Measurements from ENCODE around the gene PSMG3.
A peak's percentile ranks its signal among the peaks of the same experiment; 100 is the strongest.
"Not testable (repeated sequence)": the region's sequence is repeated elsewhere in the genome, so short reads cannot be mapped to it uniquely, and the experiment has no call there.

The PSMG3 gene

DNA sequence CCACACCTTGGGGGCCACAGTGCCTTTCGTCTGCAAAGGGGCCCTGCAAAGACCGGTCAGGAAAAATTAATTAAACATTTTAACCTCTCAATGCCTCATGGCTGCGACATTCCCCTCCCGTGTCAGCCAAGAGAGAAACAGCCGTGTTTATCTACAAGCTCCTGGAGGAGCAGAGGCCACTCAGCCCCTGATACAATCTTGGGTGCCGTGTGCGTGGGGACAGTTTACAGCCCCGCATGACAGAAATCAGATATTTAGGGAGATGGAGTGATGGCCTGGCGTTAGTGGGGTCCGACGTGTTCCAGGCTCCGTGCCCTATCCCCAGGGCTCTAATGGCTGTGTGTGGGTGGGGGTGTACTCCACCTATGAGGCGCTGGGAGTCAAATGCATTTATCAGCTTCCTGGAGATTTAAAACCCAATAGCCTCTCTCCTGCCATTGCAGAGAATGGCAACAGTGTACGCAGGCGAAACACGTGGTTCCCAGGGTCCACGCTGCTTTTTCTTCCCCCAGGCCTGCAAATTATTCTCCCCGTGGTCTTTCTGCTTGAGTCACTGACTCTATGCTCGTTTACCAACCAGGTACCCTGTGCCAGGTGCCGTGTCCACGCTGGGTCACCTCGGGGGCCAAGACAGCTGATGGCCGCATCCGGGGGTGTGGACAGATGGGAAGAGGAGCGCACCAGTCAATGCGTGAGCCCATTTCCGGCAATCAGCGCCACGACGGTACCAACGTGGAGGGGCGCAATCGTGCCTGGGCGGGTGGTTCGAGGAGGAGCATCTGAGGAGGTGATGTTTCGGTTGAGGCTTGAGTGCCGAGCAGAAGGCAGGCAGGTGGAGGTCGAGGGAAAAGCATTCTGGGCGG lies 26.6 kb upstream of the PSMG3 start:
- DNase-seq = no peak

DNA sequence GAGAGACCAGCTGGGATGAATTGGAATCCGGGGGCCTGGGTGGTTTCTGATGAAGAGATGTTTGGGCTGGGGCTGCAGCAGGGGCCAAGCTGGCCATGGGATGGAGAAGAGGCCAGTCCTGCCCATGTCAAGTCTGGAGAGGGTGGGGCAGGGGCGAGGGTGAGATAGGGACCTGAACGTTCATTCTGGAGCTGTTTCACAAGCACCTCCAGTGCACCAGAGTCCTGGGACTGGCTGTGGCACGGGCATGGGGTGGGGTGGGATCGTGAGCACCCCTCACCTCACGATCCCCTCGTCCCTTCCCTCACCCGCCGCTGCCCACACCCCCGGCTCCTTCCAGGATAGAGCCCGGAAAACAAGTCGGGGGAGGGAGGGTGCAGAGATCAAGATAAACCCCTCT lies 25.8 kb upstream of the PSMG3 start:
- DNase-seq = no peak

DNA sequence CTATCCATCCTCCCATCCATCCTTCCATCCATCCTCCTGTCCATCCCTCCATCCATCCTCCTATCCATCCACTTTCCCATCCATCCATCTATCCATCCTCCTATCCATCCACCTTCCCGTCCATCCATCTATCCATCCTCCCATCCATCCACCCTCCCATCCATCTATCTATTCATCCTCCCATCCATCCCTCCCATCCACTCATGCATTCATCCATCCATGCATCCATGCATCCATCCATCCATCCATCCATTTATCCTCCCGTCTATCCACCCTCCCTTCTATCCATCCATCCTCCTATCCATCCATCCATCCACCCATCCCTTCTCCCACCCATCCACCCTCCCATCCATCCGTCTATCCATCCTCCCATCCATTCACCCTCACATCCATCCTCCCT lies 25.2 kb upstream of the PSMG3 start:
- no peak for DNase-seq

DNA sequence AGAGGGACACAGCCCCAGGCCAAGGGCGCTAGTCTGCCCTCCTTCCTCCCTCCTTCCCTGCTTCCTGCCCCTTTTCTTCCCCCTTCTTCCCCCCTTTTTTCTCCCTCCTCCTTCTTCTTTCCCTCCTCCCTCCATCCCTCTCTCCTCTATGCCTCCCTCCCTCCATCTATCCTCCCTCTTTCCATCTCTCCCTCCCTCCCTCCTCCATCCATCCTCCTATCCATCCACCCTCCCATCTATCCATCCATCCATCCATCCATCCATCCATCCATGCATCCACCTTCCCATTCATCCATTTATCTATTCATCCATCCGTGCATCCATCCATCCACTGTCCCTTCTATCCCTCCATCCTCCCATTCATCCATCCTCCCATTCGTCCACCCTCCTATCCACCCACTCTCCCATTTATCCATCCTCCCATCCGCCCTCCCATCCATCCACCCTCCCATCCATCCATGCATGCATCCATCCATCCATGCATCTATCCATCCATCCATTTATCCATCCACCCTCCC lies 24.1 kb upstream of the PSMG3 start:
- no peak for DNase-seq

DNA sequence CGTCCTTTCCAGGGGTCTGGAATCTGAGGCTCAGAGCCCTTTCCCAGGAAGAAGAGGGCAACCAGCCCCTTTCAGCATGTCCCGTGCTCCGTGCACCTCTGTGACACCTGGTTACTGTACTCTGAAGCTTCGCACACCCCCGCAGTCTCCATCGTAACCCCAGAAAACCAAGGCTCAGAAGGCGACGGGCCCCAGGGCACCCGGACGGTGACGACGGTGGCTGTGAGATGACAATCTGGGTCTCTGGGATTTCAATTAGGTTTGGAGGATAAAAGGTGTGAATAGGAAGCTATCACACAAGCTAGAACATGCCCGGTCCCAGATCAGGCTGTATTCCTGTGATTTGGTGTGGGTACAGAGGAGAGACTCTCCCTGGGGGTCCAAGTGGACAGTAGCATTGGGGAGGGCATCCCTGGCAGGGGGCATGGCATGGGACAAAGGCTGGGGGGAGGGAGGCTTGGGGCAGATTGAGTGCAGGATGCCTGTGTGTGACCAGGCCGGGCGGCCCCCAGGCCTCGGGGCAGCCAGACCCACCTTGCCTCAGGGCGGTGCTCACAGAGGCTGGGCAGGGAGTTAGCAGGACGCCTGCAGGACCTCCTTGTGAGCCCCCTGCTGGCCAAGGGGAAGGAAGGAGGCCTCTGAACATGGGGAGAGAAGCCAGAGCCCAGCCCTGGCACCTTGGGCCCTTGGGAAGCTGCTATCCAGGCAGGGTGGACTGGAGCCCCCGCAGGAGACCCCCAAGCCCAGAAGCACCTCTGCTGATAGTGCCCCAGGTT lies 23.4 kb upstream of the PSMG3 start:
- DNase-seq = no peak

DNA sequence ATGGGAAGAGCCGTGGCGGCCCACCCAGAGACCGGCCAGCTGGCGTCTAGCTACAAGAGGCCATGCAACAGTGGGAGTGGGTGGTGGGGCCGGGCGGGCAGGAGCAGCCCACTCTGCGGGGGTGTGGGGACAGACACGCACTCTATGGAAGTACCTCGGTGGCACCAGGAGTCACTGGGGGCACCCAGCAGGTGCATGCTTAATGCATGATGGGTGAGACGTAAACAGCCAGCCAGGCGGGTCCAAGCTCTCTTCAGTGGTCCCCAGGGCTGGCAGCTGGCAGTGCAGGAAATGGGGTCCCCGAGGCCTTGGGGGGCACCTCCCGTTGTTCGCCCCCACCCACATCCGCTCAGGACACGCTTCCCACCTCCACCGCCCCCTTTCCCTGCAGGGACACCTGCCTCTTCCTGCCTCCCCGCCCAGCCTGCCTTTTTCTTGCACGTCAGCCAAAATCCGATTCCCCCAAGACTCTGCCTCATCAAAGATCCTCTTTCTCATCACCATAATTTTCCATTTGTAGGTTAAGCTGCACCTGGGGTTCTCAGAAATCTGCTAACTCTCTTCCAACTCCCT lies 22.6 kb upstream of the PSMG3 start:
- no peak for DNase-seq

DNA sequence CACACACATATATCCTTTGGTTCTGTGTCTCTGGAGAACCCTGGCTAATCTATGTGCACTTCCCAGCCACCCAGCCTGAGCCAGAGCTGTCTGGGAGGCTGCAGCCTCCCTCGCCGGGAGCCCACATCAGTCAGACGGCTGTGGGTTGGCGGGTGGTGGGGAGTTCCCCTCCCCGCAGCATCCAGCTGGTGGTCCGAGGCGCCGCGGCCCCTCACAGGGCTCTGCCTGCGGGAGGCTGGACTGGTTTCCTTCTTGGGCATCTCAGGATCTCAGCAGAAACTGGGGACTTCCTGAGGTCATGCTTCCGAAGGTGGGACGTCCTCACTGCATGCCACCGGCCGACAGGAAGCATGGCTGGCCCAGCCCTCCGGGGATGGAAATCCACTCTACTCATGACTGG lies 22.0 kb upstream of the PSMG3 start:
- DNase-seq = no peak

DNA sequence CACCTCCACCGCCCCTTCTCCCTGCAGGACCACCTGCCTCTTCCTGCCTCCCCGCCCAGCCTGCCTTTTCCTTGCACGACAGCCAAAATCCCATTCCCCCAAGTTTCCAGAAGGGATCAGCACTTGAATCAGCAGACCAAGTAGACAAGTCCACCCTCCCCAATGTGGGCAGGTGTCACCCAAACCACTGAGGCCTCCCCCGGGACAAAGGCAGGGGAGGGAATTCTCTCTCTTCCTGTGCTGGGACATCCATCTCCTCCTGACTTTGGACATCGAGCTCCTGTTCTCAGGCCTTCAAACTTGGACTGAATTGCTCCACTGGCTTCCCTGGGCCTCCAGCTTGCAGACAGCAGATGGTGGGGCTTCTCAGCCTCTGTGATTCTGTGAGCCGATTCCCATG lies 21.6 kb upstream of the PSMG3 start:
- DNase-seq = no peak

DNA sequence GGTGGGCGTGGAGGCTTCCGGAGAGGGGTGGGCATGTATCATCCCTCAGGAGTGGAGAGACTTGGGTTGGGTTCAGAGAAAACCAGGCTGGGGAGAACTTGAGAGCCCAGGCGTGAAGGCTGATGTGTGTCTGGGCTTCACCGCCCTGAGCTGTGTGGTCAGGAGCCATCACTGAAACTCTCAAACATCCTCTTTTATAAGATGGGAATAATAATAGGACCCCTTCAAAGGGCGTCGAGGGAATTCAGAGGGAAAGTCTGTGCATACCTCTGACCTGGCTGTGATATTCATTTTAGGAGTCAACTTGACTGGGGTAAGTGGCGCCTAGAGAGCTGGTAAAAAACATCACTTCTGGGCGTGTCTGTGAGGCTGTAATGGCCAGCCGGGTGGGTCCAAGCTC lies 21.1 kb upstream of the PSMG3 start:
- no peak for DNase-seq

DNA sequence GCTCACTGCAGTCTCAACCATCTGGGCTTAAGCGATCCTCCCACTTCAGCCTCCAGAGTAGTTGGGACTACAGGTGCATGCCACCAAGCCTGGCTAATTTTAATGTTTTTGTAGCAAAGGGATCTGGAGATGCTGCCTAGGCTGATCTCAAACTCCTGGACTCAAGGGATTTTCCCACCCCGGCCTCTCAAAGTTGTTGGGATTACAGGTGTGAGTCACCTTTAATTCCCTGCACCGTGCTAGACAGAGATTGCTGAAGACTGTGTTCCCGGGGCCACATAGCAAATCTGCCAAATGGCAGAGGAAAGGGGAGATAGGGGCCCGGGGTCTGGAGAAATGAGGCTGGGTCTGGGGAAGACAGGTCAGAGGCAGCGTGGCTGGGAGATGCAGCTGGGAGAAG lies 20.6 kb upstream of the PSMG3 start:
- DNase-seq = no peak

DNA sequence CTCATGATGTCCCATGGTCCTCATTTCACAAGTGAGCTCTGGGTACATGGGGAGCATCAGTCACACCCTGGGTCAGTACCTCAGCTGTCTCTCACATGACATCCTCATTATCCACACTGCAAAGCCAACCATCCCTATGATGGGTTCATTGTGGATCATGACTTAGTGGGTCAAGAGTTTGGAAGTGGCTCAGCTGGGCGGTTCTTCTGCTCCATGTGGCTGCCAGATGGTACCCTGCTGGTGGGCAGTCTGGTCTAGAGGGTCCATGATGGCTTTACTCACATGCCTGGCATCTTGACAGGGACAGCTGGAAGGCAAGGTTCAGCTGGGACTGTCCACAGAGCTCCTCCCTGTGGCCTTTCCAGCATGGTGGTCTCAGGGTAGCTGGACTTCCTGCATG lies 19.1 kb upstream of the PSMG3 start:
- DNase-seq = no peak

DNA sequence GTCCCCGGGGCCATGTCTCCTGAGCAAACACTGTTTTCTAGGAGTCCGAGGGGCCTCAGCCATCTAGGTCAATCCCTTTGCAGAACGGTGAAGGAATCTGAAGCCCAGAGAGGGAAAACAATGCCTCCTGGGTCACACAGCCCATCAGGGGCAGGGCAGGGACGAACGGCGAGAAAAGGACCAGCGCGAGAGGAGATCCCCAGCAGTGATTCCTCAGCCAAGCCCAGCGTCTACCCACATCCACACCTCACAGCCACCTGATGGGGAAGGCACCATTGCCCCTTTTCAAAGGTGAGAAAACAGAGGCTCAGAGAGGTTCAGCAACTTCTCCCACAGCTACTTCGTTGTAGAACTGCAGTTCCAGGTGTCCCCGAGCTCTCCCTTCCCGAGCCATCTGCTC lies 17.9 kb upstream of the PSMG3 start:
- no peak for DNase-seq

DNA sequence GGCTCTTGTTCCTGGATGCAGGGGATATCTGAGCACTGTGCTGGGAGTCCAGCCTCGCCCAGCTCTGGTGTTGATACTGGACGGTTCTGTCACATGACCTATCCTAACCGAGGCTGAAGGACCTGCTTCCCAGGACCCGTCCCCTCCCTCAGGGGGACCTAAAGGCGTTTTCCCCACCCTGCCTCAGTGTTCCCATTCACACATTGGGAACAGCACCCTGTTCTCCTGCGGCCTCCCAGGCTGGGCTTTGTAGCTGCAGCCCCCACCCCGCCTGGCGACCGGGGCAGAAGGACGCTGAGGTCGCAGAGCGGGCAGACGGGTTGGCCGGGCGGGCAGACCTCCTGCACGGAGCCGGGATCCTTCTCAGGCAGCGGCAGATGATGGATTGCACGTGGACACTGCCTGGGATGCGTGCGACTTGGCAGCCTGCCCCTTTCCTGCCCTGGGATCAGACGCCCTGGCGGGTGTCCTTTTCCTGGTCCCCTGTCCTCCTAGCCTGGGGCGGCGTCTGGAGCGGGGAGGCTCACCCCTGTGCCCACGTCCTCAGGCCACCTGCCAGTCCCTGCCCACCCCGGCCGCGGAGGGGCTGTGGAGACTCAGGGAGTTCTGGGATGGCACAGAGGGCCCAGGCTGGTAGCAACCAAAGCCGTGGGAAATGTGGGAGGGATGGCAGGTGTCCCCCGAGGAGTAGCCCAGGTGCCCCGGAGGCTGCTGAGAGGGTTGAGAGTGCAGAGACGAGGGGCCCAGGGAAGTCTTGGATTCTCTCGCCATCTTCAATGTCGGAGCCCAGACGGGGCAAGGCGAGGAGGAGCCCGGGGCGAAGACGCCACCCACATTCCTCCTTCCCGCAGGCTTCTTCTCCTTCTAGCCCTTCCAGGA lies 17.2 kb upstream of the PSMG3 start:
- no peak for DNase-seq

DNA sequence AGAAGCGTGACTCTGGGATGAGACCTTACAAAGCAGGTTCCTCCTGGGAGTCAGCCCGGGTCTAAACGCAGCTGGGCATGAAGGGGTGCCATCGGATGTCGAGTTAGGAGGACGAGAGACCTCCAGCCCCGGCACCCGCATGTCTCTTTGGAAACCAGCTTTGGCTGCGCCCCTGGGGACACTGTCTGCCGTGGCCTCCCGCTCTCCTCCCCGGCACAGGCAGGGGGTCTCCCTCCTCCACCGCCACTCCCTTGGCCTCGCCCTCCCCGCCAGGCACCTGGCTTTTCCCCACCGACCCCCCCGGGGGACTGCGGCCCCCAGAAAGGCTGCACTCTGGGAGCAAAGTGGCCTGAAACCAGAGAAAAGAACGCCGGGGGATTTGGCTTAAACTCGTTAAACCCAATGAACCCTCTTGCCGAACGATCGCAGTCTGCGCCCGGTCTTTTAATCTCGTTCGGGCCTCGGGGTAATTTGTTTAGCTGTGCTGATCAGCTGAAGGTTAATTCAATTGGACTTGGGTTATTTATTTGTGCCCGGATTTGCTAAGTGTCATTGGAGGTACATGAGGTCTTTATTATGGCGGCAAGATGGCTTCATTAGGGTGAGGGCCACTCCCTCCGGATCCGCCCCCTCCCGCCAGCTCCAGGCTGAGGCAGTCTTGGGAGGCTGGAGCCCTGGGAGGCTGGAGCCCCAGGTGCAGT lies 16.4 kb upstream of the PSMG3 start:
- DNase-seq = no peak

DNA sequence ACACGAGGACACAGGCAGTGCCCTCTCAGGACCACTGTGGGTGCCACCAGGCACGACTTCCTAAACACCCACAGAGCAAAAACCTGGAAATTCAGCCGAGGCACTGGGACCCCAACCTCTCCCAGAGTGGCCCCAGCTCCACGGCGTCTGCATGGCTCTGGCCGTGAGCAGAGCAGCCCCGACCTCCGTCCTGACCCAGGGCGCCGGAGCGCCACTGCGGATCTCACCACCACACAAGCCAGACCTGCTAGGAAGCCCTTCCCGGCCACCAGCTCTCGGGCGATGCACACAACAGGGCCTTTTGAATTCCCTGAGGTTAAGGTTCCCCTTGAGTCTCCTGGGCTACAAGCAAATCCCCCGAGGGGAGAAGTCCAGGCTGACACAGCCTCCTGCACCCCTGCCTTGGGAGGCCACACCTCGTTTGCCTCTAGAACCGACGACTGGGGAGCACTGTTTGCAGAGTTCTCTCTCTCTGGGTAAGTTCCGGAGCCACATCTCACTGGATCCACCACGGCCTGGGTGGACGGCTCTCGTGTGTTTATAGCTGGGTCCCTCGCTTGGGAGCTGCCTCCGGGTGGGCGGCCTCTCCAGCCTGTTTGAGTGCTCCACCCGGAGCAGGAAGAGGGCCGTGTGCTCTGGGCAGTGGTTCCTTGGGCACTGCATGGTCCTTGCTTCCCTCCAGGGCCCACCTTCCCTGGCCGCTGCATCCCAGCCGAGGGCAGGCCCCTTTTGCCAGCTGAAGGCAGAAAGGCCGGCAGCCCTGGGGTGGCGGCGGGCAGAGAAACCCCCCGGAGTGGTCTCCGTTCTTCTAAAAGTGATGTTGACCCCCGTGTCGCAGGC lies 15.5 kb upstream of the PSMG3 start:
- DNase-seq = no peak

DNA sequence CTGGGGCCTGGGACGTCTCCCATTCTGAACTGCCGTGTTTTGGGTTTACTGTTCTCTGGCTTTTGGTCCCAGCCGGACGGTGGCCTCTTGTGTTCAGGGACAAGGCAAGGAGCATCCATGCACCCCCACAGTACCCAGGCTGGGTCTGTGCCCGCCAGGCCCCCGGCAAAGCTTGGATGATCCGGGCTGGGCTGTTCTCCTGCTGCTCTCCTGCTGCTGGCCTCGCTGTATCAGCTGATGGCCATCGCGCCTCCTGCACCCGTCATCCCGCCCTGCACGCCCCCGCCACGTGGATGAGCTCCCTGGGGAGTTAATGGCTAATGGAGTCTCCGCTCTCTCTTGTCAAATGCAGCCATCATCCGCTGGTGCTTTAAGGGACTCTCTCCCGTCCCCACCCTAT lies 14.9 kb upstream of the PSMG3 start:
- DNase-seq = no peak

DNA sequence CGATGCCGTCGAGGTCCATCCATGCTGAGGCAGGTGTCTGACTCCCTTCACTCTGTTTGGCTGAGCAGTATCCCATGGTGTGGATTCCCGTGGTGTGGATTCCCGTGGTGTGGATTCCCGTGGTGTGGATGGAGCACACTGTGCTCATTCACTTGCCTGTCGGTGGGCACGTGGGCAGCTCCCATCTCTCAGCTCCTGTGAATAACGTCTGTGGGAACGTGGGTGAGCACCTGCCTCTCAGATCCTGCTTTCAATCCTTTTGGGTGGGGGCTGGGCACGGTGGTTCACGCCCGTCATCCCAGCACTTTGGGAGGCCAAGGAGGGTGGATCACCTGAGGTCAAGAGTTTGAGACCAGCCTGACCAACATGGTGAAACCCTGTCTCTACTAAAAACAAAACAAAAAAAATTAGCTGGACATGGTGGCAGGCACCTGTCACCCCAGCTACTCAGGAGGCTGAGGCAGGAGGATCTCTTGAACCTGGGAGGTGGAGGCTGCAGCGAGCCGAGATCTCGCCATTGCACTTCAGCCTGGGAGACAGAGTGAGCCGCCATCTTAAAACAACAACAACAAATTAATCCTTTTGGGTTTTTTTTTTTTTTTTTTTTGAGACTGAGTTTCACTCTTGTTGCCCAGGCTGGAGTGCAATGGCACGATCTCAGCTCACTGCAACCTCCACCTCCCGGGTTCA lies 13.6 kb upstream of the PSMG3 start:
- DNase-seq = not testable (repeated sequence)

DNA sequence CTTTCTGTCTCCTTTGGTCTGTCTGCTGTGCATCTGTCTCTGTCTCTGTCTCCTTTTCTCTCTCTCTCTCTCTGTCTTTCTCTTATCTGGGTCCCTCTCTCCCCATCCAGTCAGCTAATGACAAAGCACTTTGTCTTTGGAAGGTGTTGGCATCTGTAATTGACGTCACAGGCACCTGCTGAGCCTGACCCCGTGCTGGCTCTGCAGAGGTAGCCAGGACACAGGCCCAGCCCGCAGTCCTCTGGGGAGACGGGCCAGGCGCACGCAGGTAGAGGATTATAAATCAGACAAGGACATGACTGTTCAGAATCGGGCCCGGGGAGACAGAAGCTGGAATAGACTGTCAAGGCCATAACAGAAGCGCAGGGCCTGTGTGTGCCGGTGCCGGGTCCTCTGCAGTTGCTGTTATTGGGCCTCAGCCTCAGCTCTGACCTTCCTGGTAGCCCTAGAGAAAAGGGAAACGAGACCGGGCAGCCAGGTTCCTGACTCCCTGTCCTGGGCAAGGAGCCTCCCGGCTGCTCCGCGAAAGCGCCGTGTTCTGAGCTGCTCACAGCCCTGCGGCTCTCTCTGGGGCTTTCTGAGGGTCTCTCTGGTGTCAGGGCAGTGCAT lies 10.7 kb upstream of the PSMG3 start:
- no peak for DNase-seq

DNA sequence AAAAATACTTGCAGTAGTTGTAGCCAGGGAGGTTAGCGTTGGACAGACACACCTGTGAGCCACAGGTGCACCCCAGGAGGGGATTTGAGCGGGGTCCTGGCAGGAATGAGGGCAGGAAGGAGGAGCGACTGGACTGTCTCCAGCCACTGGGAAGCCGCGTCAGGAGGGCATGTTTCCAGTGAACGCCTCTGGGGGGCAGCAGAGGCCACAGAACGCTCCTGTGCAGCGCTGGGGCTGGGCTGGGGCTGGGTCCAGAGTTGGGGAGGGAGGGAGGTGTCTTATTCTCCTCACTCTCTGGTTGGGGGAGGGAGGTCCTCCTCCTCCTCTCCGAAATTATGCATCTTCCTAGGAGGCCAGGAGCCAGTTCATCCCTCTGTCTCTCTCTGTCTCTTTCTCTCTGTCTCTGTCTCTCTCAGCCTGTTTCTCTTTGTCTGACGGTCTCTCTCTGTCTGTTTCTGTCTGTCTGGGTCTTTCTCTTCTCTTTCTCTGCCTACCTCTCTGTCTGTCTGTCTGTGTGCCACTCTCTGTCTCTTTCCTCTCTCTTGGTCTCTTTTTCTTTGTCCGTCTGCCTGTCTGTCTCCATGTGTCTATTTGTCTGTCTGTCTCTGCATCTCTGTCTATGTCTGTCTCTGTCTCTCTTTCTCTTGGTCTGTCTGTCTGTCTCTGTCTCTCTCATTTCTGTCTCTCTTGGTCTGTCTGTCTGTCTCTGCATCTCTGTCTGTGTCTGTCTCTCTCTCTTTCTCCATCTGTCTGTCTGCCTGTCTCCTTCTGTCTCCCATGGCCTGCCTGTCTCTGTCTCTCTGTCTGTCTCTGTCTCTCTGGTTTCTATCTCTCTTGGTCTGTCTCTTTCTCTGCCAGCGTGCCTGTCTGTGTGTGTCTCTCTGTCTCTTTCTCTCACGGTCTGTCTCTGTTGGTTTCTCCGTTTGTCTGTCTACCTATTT lies 9.9 kb upstream of the PSMG3 start:
- DNase-seq = peak; percentile 44

Data from NCI-H774 (cell line).